Measurements from ENCODE around the gene SDK2. TPM values are rescaled to one million over a fixed set of nuclear protein-coding genes. Genes with fewer than 3 reads are reported as not detected.

SDK2 gene
- total and polyA plus RNA-seq, 2 experiments from 2014 or later: 0.74 to 5.1 TPM

DNA sequence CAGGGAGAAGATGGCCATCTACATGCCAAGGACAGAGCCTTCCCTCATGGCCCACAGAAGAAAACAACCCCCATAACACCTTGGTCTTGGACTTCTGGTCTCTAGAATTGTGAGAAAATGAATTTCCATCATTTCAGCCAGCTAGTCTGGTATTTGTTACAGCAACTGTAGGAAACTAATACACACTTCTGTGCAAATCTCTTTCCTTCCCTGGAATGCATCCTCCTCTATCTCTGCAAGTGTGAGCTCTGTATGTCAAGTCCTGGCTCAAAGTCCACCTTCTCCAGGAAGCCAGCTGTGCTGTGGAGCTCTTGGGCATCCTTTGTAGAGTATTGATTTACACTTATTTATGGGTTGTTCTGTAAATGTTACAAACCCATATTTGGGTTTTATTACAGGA is 89.7 kb downstream of the SDK2 start:
- Histone ChIP-seq H3K4me1 (ENCODE audit: insufficient read depth) (peaks cover 8% of the 10 kb centered on the region), H3K27me3 (ENCODE audit: insufficient read depth) (no peaks in the 10 kb centered on the region), H3K9me2 (ENCODE audit: insufficient read depth) (no peaks in the 10 kb centered on the region), H3K4me3 (no peak overlapping the region), H3K79me2 (replicated peaks; ENCODE audit: insufficient read depth) (no peaks in the 10 kb centered on the region), H4K20me1 (replicated peaks; ENCODE audit: insufficient read depth) (no peaks in the 10 kb centered on the region), H2AFZ (no peak overlapping the region), H3K4me2 (no peak overlapping the region), H3K27ac (ENCODE audit: low read depth) (no peak overlapping the region), H3K36me3 (ENCODE audit: insufficient read depth) (no peaks in the 10 kb centered on the region), H3F3A (replicated peaks; ENCODE audit: low read depth) (no peaks in the 10 kb centered on the region)
- H3K36me3 Mint-ChIP-seq (ENCODE audit: low read depth): no peaks in the 10 kb centered on the region
- H3K4me3 Mint-ChIP-seq: no peak overlapping the region
- H3K9me3 Mint-ChIP-seq: no peaks in the 10 kb centered on the region
- DNase-seq (ENCODE audit: low spot score): no peak
- H3K27ac Mint-ChIP-seq: no peak overlapping the region
- no peak for TF ChIP-seq STAT1 (IDR thresholded peaks at IDR 0.05; ENCODE audit: unreplicated experiment)
- no peak for TF ChIP-seq POLR2AphosphoS5 (IDR thresholded peaks at IDR 0.05; ENCODE audit: low read depth)
- no peak for TF ChIP-seq REST (IDR thresholded peaks at IDR 0.05; ENCODE audit: unreplicated experiment)
- no peak for TF ChIP-seq EZH2phosphoT487 (IDR thresholded peaks at IDR 0.05; ENCODE audit: unreplicated experiment)
- no peak for TF ChIP-seq ZNF114 (CRISPR knock-in tag; IDR thresholded peaks at IDR 0.05)
- no peak for TF ChIP-seq ZNF331 (CRISPR knock-in tag; IDR thresholded peaks at IDR 0.05; ENCODE audit: low read depth)
- TF ChIP-seq NANOG (IDR thresholded peaks at IDR 0.05; ENCODE audit: borderline replicate concordance): no peak
- TF ChIP-seq, protein P1, sequence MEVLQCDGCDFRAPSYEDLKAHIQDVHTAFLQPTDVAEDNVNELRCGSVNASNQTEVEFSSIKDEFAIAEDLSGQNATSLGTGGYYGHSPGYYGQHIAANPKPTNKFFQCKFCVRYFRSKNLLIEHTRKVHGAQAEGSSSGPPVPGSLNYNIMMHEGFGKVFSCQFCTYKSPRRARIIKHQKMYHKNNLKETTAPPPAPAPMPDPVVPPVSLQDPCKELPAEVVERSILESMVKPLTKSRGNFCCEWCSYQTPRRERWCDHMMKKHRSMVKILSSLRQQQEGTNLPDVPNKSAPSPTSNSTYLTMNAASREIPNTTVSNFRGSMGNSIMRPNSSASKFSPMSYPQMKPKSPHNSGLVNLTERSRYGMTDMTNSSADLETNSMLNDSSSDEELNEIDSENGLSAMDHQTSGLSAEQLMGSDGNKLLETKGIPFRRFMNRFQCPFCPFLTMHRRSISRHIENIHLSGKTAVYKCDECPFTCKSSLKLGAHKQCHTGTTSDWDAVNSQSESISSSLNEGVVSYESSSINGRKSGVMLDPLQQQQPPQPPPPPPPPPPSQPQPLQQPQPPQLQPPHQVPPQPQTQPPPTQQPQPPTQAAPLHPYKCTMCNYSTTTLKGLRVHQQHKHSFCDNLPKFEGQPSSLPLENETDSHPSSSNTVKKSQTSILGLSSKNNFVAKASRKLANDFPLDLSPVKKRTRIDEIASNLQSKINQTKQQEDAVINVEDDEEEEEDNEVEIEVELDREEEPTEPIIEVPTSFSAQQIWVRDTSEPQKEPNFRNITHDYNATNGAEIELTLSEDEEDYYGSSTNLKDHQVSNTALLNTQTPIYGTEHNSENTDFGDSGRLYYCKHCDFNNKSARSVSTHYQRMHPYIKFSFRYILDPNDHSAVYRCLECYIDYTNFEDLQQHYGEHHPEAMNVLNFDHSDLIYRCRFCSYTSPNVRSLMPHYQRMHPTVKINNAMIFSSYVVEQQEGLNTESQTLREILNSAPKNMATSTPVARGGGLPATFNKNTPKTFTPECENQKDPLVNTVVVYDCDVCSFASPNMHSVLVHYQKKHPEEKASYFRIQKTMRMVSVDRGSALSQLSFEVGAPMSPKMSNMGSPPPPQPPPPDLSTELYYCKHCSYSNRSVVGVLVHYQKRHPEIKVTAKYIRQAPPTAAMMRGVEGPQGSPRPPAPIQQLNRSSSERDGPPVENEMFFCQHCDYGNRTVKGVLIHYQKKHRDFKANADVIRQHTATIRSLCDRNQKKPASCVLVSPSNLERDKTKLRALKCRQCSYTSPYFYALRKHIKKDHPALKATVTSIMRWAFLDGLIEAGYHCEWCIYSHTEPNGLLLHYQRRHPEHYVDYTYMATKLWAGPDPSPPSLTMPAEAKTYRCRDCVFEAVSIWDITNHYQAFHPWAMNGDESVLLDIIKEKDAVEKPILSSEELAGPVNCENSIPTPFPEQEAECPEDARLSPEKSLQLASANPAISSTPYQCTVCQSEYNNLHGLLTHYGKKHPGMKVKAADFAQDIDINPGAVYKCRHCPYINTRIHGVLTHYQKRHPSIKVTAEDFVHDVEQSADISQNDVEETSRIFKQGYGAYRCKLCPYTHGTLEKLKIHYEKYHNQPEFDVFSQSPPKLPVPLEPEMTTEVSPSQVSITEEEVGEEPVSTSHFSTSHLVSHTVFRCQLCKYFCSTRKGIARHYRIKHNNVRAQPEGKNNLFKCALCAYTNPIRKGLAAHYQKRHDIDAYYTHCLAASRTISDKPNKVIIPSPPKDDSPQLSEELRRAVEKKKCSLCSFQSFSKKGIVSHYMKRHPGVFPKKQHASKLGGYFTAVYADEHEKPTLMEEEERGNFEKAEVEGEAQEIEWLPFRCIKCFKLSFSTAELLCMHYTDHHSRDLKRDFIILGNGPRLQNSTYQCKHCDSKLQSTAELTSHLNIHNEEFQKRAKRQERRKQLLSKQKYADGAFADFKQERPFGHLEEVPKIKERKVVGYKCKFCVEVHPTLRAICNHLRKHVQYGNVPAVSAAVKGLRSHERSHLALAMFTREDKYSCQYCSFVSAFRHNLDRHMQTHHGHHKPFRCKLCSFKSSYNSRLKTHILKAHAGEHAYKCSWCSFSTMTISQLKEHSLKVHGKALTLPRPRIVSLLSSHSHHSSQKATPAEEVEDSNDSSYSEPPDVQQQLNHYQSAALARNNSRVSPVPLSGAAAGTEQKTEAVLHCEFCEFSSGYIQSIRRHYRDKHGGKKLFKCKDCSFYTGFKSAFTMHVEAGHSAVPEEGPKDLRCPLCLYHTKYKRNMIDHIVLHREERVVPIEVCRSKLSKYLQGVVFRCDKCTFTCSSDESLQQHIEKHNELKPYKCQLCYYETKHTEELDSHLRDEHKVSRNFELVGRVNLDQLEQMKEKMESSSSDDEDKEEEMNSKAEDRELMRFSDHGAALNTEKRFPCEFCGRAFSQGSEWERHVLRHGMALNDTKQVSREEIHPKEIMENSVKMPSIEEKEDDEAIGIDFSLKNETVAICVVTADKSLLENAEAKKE (CRISPR knock-in tag; IDR thresholded peaks at IDR 0.05): no peak
- no peak for TF ChIP-seq ETS1 (IDR thresholded peaks at IDR 0.05)
- TF ChIP-seq CREB1 (CRISPR knock-in tag; IDR thresholded peaks at IDR 0.05; ENCODE audit: low read depth): no peak
- no peak for TF ChIP-seq JUNB (IDR thresholded peaks at IDR 0.05; ENCODE audit: unreplicated experiment)
- no peak for TF ChIP-seq EZH2 (IDR thresholded peaks at IDR 0.05; ENCODE audit: low read depth, unreplicated experiment)
- TF ChIP-seq, protein P2, sequence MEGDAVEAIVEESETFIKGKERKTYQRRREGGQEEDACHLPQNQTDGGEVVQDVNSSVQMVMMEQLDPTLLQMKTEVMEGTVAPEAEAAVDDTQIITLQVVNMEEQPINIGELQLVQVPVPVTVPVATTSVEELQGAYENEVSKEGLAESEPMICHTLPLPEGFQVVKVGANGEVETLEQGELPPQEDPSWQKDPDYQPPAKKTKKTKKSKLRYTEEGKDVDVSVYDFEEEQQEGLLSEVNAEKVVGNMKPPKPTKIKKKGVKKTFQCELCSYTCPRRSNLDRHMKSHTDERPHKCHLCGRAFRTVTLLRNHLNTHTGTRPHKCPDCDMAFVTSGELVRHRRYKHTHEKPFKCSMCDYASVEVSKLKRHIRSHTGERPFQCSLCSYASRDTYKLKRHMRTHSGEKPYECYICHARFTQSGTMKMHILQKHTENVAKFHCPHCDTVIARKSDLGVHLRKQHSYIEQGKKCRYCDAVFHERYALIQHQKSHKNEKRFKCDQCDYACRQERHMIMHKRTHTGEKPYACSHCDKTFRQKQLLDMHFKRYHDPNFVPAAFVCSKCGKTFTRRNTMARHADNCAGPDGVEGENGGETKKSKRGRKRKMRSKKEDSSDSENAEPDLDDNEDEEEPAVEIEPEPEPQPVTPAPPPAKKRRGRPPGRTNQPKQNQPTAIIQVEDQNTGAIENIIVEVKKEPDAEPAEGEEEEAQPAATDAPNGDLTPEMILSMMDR (conservative IDR thresholded peaks at IDR 0.05; ENCODE audit: low read depth in 2 of 2): no peak
- no peak for ATAC-seq
- peaks cover 4% of the 10 kb centered on the region for H3K27me3 Mint-ChIP-seq (ENCODE audit: insufficient read depth, low read depth, poor library complexity)
- peaks cover 33% of the 10 kb centered on the region for H3K4me1 Mint-ChIP-seq
